CD4-positive, alpha-beta T cell treated with Interleukin-4 for 4 hours (primary cell): ENCODE measurements around the gene CYTH2.
A peak's percentile ranks its signal among the peaks of the same experiment; 100 is the strongest.
"Not testable (repeated sequence)": the region's sequence is repeated elsewhere in the genome, so short reads cannot be mapped to it uniquely, and the experiment has no call there.

Experiments used
- DNase-seq: peaks from one replicate; pipeline ENCODE4 v3.0.0-alpha.2; 2020

CYTH2 gene

DNA sequence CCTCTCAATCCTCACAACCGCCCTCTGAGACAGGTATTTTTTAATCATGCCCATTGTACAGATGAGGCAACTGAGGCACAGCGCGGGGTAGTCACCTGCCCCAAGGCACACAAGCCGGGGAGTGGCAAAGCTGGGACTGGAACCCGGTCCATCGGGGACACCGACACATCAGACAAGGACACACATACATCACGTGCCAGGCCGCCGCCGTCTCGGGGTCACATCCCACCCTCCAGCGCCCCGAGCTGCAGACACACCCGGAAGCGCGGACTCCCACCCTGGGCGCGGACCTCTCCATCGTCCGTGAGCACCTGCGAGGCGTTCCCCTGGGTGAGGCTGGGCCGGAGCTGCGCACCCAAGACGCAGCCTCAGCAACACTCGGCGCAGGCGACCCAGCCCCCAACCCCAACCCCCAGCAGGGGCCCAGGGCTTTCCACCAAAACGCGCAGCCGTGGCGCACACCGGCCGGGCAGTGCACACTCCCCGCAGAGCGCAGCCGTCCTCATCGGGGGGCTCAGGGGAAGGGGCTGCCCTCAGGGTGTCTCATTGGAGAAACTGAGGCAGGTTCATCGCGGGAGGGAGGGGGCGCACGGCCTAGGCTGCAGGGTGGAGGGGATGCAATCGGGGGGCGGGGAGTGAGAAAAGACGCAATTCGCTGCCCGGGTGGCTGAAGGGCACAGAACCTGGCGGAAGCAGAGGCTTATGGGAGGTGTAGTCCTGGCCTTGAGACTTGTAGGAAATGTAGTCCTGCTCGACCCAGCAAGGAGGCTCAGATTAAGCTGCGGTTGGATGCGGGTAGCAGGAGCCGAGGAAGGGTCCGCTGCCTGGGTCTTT is 44.3 kb downstream of the CYTH2 start:
- peak; percentile 77 for DNase-seq

DNA sequence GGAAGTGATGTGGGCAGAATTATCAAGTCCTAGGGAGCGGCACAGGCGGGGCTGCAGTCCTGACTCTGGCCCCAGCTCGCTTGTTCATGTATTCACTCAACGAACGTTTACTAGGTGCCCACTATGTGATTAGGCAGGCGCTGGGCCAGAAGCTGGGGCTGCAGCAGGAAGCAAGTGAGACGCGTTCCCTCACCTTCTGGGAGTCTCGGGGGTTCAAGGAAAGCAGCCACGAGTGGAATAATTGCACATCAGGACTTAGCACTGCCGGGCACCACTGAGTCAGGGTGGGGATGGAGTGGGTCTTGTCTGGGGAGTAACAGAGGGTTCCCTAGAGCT is 44.9 kb downstream of the CYTH2 start:
- DNase-seq = no peak

DNA sequence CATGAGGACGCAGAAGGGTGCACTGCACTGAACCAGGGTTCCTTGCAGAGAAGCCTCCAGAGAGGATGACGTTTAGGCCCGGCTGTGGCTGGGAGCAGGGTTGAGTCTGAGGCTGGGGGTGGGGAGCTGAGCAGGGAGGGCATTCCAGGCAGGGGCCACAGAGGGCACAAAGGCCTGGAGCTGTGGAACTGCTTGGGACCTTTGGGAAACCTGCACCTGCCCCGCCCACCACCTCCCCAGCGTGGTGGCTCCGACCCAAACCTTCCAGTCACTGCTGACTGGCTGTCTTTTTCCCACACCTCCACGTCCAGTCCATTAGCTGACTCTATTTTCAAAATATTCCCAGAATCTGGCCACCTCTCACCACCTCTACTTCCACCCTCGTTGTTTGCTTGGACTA is 47.4 kb downstream of the CYTH2 start:
- no peak for DNase-seq

DNA sequence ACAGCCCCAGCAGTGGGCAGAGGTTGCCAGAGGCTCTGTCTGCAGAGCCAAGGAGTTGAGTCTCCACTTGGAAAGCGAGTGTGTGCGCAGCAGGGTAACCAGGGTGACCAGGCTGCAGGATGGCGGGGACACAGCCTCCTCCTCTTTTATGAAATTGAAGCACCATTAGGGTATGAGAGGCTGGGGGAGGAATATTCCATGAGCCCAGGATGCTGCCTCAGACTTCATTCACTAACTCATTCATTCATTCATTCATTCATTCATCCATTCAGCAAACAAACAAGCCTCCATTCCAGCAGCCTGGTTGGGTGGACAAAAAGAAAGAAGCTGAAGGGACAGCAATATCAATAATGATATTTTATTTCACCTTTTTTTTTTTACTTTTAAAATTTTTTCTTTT is 49.0 kb downstream of the CYTH2 start:
- no peak for DNase-seq

DNA sequence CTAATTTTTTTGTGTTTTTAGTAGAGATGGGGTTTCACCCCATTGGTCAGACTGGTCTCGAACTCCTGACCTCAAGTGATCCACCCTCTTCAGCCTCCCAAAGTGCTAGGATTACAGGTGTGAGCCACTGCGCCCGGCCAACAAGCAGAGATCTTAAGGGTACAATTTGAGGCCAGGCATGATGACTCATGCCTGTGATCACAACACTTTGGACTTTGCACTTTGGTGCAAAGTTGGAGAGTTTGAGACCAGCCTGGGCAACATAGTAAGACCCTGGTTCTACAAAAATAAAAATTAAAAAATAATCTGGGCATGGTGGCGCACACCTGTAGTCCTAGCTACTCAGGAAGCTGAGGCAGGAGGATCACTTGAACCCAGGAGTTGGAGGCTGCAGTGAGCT is 50.3 kb downstream of the CYTH2 start:
- not testable (repeated sequence) for DNase-seq

DNA sequence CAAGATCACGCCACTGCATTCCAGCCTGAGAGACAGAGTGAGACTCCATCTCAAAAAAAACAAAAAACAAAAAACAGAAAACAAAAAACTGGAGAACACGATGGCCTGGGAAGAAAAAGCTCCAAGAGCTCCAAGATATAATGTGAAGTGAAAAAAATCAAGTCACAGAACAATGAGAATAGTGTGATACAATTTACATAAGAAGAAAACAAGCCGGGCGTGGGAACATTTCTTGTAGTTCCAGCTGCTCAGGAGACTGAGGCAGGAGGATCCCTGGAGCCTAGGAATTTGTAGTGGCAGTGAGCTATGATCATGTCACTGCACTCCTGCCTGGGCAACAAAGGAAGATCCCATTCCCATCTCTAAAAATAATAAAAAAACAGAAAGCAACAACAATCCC is 51.0 kb downstream of the CYTH2 start:
- no peak for DNase-seq

DNA sequence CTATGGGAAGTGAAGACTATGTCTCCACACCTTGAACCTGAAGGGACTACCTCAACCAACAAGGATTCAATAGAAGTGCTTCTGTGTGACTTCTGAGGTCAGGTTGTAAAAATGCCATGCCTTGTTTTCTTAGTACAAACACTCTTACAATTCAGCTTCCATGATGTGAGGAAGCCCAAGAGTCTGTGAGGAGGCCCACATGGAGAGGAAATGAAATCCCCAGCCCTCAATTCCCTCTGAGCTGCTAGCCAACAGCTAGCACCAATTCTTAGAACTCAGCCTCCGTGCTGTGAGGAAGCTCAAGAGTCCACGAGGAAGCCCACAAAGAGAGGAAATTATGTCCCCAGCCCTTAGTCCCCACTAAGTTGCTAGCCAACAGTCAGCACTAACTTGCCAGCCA is 55.1 kb downstream of the CYTH2 start:
- DNase-seq = no peak

DNA sequence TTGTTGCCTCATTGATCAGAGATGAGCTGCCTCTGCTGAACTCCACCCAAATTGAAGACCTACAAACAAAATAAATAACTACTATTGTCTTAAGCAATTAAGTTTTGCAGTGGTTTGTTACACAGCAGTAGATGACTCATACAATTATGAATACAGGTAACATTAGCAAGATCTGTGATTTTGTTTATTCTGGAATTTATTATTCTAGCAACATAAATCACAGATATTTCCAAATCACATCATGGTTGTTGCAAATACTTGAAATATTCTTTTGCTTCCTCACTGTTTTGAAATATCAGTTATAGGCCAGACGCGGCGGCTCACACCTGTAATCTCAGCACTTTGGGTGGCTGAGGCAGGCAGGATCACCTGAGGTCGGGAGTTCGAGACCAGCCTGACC is 55.6 kb downstream of the CYTH2 start:
- DNase-seq = no peak

DNA sequence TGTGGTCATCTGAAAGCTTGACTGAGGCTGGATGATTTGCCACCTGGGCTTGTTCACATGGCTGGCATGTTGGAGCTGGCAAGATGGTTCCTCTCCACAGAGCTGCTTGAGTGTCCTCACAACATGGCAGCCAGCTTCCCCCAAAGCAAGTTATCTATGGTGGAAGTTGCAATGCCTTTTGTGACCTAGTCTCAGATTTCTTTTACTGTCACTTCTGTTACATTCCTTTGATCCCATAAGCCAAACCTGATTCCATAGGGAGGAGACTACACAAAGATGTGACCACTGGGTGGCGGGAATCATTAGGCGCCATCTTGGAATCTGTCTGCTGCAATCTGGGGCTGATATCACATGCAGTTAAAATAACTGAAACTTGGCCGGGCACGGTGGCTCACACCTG is 60.0 kb downstream of the CYTH2 start:
- DNase-seq = no peak

DNA sequence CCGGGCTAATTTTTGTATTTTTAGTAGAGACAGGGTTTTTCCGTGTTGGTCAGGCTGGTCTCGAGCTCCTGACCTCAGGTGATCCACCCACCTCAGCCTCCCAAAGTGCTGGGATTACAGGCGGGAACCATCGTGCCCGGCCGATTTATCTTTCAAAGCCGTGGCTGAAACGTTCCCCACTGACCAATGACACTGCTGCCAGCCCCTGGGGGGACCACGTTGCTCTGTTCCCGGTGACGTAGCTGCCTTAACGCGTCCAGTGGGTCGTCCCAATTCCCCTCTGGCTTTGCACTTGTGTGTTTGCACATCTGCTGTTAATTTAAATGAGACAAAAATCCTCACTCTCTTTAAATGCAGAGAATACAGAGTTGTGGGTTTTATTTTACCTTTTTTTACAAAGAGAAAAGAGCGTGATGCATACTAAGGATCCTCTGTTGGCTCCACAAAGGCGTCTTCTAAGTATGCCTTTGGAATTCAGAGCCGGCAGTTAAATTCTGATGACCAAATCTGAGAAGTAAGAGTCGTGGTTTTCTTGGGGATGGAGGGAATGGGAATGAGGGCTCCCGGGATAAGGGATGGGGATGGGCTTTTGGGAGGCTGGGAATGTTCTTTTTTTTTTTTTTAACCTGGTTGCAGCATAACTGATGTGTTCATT is 61.0 kb downstream of the CYTH2 start:
- DNase-seq = no peak

DNA sequence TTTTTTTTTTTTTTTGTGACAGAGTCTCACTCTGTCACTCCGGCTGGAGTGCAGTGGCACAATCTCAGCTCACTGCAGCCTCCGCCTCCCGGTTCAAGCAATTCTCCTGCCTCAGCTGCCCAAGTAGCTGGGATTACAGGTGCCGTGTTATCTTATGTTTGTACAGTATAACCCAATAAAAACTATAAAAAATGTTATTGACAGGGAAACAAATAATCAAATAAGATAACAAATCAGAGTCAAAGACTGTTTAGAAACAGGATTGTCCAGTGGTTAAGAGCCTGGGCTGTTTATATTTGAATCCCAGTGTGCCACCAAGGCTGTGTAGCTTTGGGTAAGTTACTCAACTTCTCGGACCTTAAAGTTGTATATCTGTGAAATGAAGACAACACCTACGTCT is 61.6 kb downstream of the CYTH2 start:
- no peak for DNase-seq
